Camera-type eye (tissue), 1 donor: ENCODE measurements around the gene GNG5. TPM values are rescaled to one million over a fixed set of nuclear protein-coding genes. Genes with fewer than 3 reads are reported as not detected.

ENCODE experiments used
- total RNA-seq: library from RNA; depleted of rRNA; stranded (reverse); fragments of >200 nt; gene quantifications from one replicate; pipeline ENCODE4 v1.2.3, GENCODE V29; 2014

Gene GNG5
- total RNA-seq: 18.1 TPM

DNA sequence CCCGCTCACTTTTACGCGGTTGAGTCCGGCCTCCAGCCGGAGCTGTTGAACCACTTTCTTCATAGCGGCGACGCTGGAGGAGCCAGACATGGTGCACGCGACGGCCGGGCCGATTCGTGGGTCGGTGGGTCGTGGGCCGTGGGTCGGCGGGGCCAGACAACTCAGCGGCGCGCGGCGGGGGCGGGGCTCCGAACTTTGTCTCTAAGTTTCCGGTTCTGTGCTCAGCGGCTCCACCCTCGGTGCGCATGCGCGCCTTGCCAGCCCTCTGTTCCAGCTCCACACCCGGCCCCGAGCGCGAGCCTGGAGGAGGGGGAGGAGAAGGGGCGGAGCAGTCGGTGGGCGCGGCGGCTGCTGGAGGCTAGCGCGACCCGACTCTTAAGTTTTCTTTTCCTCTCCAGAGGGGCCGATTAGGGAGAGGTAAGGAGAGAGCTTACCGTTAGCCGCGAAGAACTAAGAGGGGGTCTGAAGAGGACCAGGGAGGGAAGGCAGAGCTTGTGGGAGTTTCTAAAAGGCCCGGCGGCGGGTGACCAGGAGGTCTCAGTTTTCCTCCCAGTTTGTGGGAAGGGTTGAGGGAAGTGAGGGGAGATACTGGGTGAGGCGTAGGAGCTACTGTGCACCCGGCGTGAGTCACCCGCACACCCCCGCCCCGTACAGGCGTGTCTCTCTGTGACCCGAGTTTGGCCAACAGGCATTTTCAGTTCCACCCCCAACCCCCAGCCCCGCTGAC is at the start of gene GNG5, which contains the start of gene SPATA1:
TSS of gene GNG5 (minus strand) at position 580 of the 727 bp plus-strand sequence. CDS start at position 90, 490 bp downstream.
TSS of gene SPATA1 (plus strand) at position 385 of the 727 bp plus-strand sequence. CDS start 9,974 bp downstream, outside the sequence.

GRCh38 chr1:84478876-84479868 is 27.2 kb downstream of the GNG5 start, which contains the start of gene RPF1:
TSS of gene RPF1 (plus strand) at chr1:84479266. CDS start at chr1:84479282, 16 bp downstream.

Other genes starting within 250 kb of the GNG5 start
- 5.2 TPM for gene SAMD13, start 204.9 kb downstream of the GNG5 start, total RNA-seq
- gene DNASE2B, start 108.1 kb downstream of the GNG5 start, total RNA-seq: 3.0 TPM
- gene RPF1, start 27.3 kb downstream of the GNG5 start, total RNA-seq: 53.9 TPM
- 1.8 TPM for gene SPATA1, start 195 bp downstream of the GNG5 start, total RNA-seq
- gene CTBS, start 67.9 kb upstream of the GNG5 start, total RNA-seq: 31.9 TPM
- 189 TPM for gene SSX2IP, start 183.9 kb upstream of the GNG5 start, total RNA-seq